Tibial artery (tissue), 4 donors: ENCODE results near the gene UBE2D2.
A peak's percentile ranks its signal among the peaks of the same experiment; 100 is the strongest.

Experiments
- DNase-seq, 2 donors: peaks; one replicate each; pipeline ENCODE4 v3.0.0-alpha.2; 2019
- H3K27ac ChIP-seq, 2 donors: fragments of 200-600 bp; sonication (generic) in 1 of 2; 1 replicate in 1 of 2; 2 replicates in 1 of 2; pipeline ENCODE4 v1.5.1; 2018 to 2019; ENCODE audit warnings: mild to moderate bottlenecking in 1 of 2
- H3K27me3 ChIP-seq, 2 donors: fragments of 200-600 bp; sonication (generic) in 1 of 2; one replicate each; pipeline versions ENCODE4 v1.5.1 to v1.6.0; 2016 to 2019
- H3K36me3 ChIP-seq, 3 donors: fragments of 200-600 bp; sonication (generic) in 2 of 3; one replicate each; pipeline ENCODE4 v1.5.1; 2016 to 2019; ENCODE audit warnings: mild to moderate bottlenecking in 2 of 3
- H3K4me1 ChIP-seq, 4 donors: fragments of 200-600 bp; sonication (generic) in 2 of 4; 1 replicate in 3 of 4; 2 replicates in 1 of 4; pipeline ENCODE4 v1.5.1; 2016 to 2019
- H3K4me3 ChIP-seq, 2 donors: fragments of 200-600 bp; sonication (generic) in 1 of 2; 1 replicate in 1 of 2; 2 replicates in 1 of 2; pipeline ENCODE4 v1.5.1; 2018 to 2019; ENCODE audit warnings: mild to moderate bottlenecking in 2 of 2
- H3K9me3 ChIP-seq, 3 donors: fragments of 200-600 bp; sonication (generic) in 1 of 3; one replicate each; pipeline ENCODE4 v1.5.1; 2016 to 2019
- intact Hi-C: fragments of 100-400 bp; cut with DNase I; formaldehyde crosslinking; loops from one replicate; pipeline ENCODE4 v1.15.0; 2023; ENCODE audit warnings: low total_unique reads
- TF ChIP-seq, protein P1 (sequence below), 2 experiments: fragments of 200-600 bp in 1 of 2; fragments of 450-650 bp in 1 of 2; IDR thresholded peaks; one replicate each; pipeline ENCODE4 v1.5.1; 2017 to 2019; ENCODE audit warnings: antibody characterized with exemption in 2 of 2, mild to moderate bottlenecking in 1 of 2, moderate library complexity in 1 of 2

The UBE2D2 gene

GRCh38 chr5:139646912-139647505, 85.9 kb downstream of the UBE2D2 start:
- Histone ChIP-seq H3K27ac (no peak overlapping the region), H3K9me3 (no peaks in the 10 kb centered on the region), H3K4me3 (peak overlapping the region in 1 of 2 donors; percentile 7), H3K36me3 (no peaks in the 10 kb centered on the region), H3K27me3 (no peaks in the 10 kb centered on the region), H3K4me1 (peaks cover 0 to 40% (median 23%) of the 10 kb centered on the region in 4 donors)
- intact Hi-C loops, result no loop called here
- TF ChIP-seq, protein P1, sequence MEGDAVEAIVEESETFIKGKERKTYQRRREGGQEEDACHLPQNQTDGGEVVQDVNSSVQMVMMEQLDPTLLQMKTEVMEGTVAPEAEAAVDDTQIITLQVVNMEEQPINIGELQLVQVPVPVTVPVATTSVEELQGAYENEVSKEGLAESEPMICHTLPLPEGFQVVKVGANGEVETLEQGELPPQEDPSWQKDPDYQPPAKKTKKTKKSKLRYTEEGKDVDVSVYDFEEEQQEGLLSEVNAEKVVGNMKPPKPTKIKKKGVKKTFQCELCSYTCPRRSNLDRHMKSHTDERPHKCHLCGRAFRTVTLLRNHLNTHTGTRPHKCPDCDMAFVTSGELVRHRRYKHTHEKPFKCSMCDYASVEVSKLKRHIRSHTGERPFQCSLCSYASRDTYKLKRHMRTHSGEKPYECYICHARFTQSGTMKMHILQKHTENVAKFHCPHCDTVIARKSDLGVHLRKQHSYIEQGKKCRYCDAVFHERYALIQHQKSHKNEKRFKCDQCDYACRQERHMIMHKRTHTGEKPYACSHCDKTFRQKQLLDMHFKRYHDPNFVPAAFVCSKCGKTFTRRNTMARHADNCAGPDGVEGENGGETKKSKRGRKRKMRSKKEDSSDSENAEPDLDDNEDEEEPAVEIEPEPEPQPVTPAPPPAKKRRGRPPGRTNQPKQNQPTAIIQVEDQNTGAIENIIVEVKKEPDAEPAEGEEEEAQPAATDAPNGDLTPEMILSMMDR (IDR thresholded peaks at IDR 0.05), result no peak
- peak; percentile 44 to 67 for DNase-seq

DNA sequence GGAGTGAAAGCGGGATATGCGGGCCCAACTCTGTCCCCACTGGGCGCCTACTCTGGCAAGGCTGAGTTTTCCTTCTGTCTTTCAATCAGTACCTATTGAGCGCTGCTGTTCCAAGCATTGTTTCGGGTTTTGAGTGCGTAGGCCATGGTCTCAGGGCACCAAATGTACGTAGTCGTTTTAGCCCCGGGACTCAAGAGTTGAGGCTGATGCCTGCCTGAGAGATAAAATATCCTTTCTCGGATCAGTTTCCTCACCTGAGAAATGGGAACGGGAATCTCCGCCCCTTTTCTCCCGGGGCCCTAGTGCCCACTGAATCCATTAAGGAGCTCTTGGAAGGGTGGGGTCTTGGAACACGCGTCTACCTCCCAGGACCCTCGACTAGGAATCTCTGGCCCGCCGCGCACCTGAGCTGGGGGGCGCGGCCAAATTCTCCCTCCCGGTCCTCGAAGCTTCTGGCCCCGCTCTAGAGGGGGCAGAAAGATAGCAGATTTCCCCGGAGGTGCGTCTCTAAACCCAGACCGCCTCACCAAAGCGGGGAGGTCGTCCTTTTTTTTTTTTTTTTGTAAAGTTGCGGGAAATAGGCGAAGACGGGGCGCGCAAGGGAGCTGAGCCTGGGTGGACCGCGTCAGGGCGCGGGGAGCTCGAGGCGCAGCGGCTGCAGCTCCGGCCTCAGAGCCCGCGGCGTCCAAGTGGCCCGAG, 86.5 kb downstream of the UBE2D2 start:
- peak overlapping the region; percentile 71 to 98 for H3K4me3 ChIP-seq
- intact Hi-C loops, result no loop called here
- H3K27ac ChIP-seq, result peak overlapping the region; percentile 88 to 94
- no peaks in the 10 kb centered on the region for H3K36me3 ChIP-seq
- H3K9me3 ChIP-seq, result no peaks in the 10 kb centered on the region
- H3K4me1 ChIP-seq, result peaks cover 0 to 44% (median 29%) of the 10 kb centered on the region in 4 donors
- no peaks in the 10 kb centered on the region for H3K27me3 ChIP-seq
- TF ChIP-seq, protein P1 (IDR thresholded peaks at IDR 0.05), result no peak
- peak; percentile 19 to 65 for DNase-seq

GRCh38 chr5:139648205-139649081, 87.3 kb downstream of the UBE2D2 start, which contains the start of gene CXXC5:
Gene CXXC5, plus strand, starts transcription at chr5:139648349. Its CDS starts 32,175 bp downstream, at chr5:139680524.
- intact Hi-C loops, result no loop called here
- Histone ChIP-seq H3K27ac (peak within 1 kb of the TSS; percentile 88 to 94), H3K4me3 (peak within 1 kb of the TSS; percentile 71 to 98), H3K36me3 (no peaks in the 10 kb centered on the region), H3K4me1 (peaks cover 0 to 44% (median 37%) of the 10 kb centered on the region in 4 donors), H3K9me3 (no peaks in the 10 kb centered on the region), H3K27me3 (no peaks in the 10 kb centered on the region)
- peak; percentile 74 to 94 for DNase-seq
- TF ChIP-seq, protein P1 (IDR thresholded peaks at IDR 0.05), result peak in 1 of 2 experiments; percentile 8

- intact Hi-C loops, result no loop called here
- H3K4me3 ChIP-seq, result peak overlapping the region; percentile 71 to 98
- H3K27me3 ChIP-seq, result no peaks in the 10 kb centered on the region
- no peaks in the 10 kb centered on the region for H3K36me3 ChIP-seq
- peaks cover 0 to 53% (median 46%) of the 10 kb centered on the region in 4 donors for H3K4me1 ChIP-seq
- DNase-seq, result peak in 1 of 2 donors; percentile 77
- TF ChIP-seq, protein P1 (IDR thresholded peaks at IDR 0.05), result no peak
- H3K9me3 ChIP-seq, result no peaks in the 10 kb centered on the region
- H3K27ac ChIP-seq, result peak overlapping the region; percentile 88 to 94
Measured at GRCh38 chr5:139649082-139649991, 88.2 kb downstream of the UBE2D2 start.
